Gastrocnemius medialis (tissue), 4 donors: ENCODE results near the gene GPRC5D.

Experiments used
- POLR2A ChIP-seq, 2 donors: fragments of 450-650 bp; IDR thresholded peaks; one replicate each; pipeline ENCODE4 v1.6.1; 2017; ENCODE audit warnings: antibody characterized with exemption in 2 of 2, mild to moderate bottlenecking in 2 of 2, moderate library complexity in 2 of 2
- TF ChIP-seq, protein P1 (sequence below), 5 experiments: fragments of 450-650 bp in 3 of 5; fragments of 200-600 bp in 2 of 5; sonication (generic) in 2 of 5; IDR thresholded peaks in 4 of 5; conservative IDR thresholded peaks in 1 of 5; 1 replicate in 4 of 5; 2 replicates in 1 of 5; pipeline ENCODE4 v1.5.1; 2016 to 2019; ENCODE audit warnings: antibody characterized with exemption in 5 of 5, mild to moderate bottlenecking in 3 of 5, moderate library complexity in 3 of 5

DNA sequence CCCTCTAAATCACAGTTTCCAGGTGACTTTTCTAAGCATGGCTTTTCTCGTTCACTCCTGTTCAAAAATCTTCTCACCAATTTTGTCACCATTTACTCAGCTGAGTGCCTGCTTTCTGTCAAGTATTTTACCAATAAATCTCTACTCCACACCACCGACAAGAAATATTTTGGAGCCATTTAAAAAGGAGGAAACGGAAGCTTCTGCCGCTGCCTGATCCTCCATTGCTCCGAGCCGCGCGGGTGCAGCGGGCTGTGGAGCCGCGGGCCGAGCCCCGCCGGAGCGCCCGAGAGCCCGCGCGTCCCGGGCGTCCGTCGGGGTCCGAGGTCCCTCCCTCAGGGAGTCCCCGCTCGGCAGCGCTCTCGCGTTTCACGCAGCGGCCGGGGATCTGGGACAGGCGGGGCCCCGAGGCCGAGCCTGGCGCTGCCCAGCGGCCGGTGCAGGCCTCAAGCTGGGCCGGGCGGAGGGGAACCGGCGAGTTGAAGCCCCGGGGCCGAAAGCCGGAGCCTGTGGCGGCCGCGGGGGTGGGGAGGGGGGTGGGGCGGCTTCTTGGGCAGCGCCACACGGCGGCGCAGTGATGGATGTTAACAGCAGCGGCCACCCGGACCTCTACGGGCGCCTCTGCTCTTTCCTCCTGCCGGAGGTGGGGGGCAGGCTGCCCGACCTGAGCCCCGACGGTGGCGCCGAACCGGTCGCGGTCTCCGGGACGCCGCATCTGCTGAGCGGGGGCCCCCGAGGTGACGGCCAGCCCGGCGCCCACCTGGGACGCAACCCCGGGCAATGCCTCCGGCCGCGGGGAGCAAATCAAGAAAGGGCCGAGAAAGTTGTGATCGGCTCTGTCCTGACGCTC, 49.2 kb upstream of the GPRC5D start:
- TF ChIP-seq, protein P1, sequence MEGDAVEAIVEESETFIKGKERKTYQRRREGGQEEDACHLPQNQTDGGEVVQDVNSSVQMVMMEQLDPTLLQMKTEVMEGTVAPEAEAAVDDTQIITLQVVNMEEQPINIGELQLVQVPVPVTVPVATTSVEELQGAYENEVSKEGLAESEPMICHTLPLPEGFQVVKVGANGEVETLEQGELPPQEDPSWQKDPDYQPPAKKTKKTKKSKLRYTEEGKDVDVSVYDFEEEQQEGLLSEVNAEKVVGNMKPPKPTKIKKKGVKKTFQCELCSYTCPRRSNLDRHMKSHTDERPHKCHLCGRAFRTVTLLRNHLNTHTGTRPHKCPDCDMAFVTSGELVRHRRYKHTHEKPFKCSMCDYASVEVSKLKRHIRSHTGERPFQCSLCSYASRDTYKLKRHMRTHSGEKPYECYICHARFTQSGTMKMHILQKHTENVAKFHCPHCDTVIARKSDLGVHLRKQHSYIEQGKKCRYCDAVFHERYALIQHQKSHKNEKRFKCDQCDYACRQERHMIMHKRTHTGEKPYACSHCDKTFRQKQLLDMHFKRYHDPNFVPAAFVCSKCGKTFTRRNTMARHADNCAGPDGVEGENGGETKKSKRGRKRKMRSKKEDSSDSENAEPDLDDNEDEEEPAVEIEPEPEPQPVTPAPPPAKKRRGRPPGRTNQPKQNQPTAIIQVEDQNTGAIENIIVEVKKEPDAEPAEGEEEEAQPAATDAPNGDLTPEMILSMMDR (IDR thresholded peaks at IDR 0.05 in 4 of 5, conservative IDR thresholded peaks at IDR 0.05 in 1 of 5), result peak in 3 of 5 experiments; percentile 14 to 45 (median 44)
- no peak for TF ChIP-seq POLR2A (IDR thresholded peaks at IDR 0.05)
